ENCODE measurements around the gene HNRNPLL. TPM values are rescaled to one million over a fixed set of nuclear protein-coding genes. Genes with fewer than 3 reads are reported as not detected.

The HNRNPLL gene
- total RNA-seq, 4 donors from 2014 or later = 47.3 to 79.1 (median 68.7) TPM

DNA sequence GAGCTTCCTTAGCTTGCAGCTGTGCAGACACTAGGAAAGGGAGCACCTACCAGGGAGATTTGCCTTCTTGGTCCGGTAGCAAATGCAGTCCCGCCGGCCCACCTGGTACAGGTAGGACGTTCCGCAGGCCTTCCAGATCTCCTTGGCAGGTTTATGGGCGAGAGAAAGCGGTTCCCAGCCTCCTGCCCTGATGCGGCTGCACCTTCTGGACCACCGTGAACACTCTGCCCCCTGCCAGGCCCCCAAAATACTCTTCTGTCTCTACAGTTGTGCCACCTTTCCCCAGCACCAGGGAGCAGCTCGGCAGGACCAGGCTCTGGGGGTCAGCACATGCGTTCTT is 67.4 kb downstream of the HNRNPLL start:
- peak overlapping the region in 3 of 4 donors; percentile 80 to 85 (median 82) for H3K27ac ChIP-seq
- TF ChIP-seq POLR2A (IDR thresholded peaks at IDR 0.05) (no peak), EP300 (IDR thresholded peaks at IDR 0.05) (no peak)
- H3K9me3 ChIP-seq = no peaks in the 10 kb centered on the region
- WGBS, 2 donors (ENCODE audit: low coverage in 1 of 2) = no CpG with 5 or more reads among the region's 11 CpGs
- peak; percentile 4 for ATAC-seq
- H3K4me3 ChIP-seq = no peak overlapping the region
- H3K36me3 ChIP-seq = no peaks in the 10 kb centered on the region
- peaks cover 0 to 39% (median 7%) of the 10 kb centered on the region in 3 donors for H3K4me1 ChIP-seq
- H3K27me3 ChIP-seq = no peaks in the 10 kb centered on the region

DNA sequence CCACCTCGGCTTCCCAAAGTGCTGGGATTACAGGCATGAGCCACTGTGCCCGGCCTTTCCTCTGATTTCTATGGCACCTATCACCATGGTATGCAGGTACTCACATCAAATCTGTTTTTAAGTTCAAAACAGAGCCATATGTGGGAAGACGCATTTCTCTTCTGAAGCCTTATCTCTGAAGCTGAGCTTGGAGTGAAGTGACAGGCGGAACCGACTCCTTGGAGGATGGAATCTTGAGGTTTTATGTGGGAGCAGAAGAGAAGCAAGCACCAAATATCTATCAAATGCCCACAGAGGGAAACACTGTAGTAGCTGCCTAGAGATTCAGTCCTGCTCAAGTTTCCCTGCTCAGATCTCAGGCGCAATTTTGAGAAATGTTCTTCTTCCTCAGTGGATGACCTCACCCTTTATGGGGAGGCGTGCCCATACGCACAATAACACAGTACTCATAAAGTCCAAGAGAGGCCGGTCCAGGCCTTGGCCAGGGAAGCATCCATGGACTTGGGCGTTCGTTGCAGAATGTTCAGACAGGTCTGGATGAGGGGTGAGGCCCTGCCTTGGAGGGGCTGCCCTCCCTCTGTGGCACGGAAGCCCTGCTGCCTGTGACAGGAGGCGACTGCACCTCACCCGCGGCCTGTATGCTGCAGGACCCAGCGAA is 67.9 kb downstream of the HNRNPLL start:
- no peak for TF ChIP-seq CTCF (IDR thresholded peaks at IDR 0.05)
- peak; percentile 64 for TF ChIP-seq POLR2AphosphoS5 (IDR thresholded peaks at IDR 0.05)
- no peak for TF ChIP-seq EP300 (IDR thresholded peaks at IDR 0.05)
- H3K36me3 ChIP-seq = no peaks in the 10 kb centered on the region
- no peak overlapping the region for H3K4me3 ChIP-seq
- no peaks in the 10 kb centered on the region for H3K27me3 ChIP-seq
- ATAC-seq = no peak
- H3K9me3 ChIP-seq = no peaks in the 10 kb centered on the region
- 76 to 90% methylated on average over 4 to 8 of the region's 16 CpGs for WGBS, 2 donors (ENCODE audit: low coverage in 1 of 2)
- peaks cover 0 to 36% (median 7%) of the 10 kb centered on the region in 3 donors for H3K4me1 ChIP-seq
- H3K27ac ChIP-seq = peak overlapping the region in 3 of 4 donors; percentile 80 to 85 (median 82)

GRCh38 chr2:38533757-38534545 is 68.8 kb downstream of the HNRNPLL start:
- H3K4me1 ChIP-seq = peaks cover 0 to 42% (median 7%) of the 10 kb centered on the region in 3 donors
- H3K4me3 ChIP-seq = no peak overlapping the region
- H3K27ac ChIP-seq = peak overlapping the region in 3 of 4 donors; percentile 11 to 85 (median 82)
- ATAC-seq = no peak
- H3K27me3 ChIP-seq = no peaks in the 10 kb centered on the region
- TF ChIP-seq POLR2AphosphoS5 (IDR thresholded peaks at IDR 0.05) (peak; percentile 45), EP300 (IDR thresholded peaks at IDR 0.05) (no peak), CTCF (IDR thresholded peaks at IDR 0.05) (no peak), POLR2A (IDR thresholded peaks at IDR 0.05) (no peak)
- H3K36me3 ChIP-seq = no peaks in the 10 kb centered on the region
- no peaks in the 10 kb centered on the region for H3K9me3 ChIP-seq
- WGBS, 2 donors (ENCODE audit: low coverage in 1 of 2) = 70 to 85% methylated on average over 5 of the region's 10 CpGs

- WGBS, 2 donors (ENCODE audit: low coverage in 1 of 2) = 50 to 56% methylated on average over 7 to 9 of the region's 9 CpGs
- Histone ChIP-seq H3K36me3 (no peaks in the 10 kb centered on the region), H3K9me3 (no peaks in the 10 kb centered on the region), H3K27me3 (no peaks in the 10 kb centered on the region), H3K4me1 (peaks cover 0 to 50% (median 9%) of the 10 kb centered on the region in 3 donors), H3K27ac (peak overlapping the region in 3 of 4 donors; percentile 11 to 85 (median 44)), H3K4me3 (no peak overlapping the region)
- TF ChIP-seq POLR2AphosphoS5 (IDR thresholded peaks at IDR 0.05) (peak; percentile 51), CTCF (IDR thresholded peaks at IDR 0.05) (no peak)
- ATAC-seq = peak; percentile 23
Observed at GRCh38 chr2:38533180-38533579, 69.5 kb downstream of the HNRNPLL start.

- Histone ChIP-seq H3K9me3 (no peaks in the 10 kb centered on the region), H3K36me3 (no peaks in the 10 kb centered on the region), H3K4me1 (peaks cover 0 to 58% (median 9%) of the 10 kb centered on the region in 3 donors), H3K27ac (peak overlapping the region in 1 of 4 donors; percentile 44), H3K27me3 (no peaks in the 10 kb centered on the region), H3K4me3 (no peak overlapping the region)
- TF ChIP-seq POLR2AphosphoS5 (IDR thresholded peaks at IDR 0.05) (no peak), EP300 (IDR thresholded peaks at IDR 0.05) (no peak), CTCF (IDR thresholded peaks at IDR 0.05) (no peak), POLR2A (IDR thresholded peaks at IDR 0.05) (no peak)
- ATAC-seq = no peak
- 62 to 100% methylated on average over 1 of the region's 2 CpGs for WGBS, 2 donors (ENCODE audit: low coverage in 1 of 2)
Observed at GRCh38 chr2:38532366-38532765, 70.4 kb downstream of the HNRNPLL start.

Measured in gastroesophageal sphincter (tissue), 4 donors.